ENCODE measurements around the gene BEGAIN.

DNA sequence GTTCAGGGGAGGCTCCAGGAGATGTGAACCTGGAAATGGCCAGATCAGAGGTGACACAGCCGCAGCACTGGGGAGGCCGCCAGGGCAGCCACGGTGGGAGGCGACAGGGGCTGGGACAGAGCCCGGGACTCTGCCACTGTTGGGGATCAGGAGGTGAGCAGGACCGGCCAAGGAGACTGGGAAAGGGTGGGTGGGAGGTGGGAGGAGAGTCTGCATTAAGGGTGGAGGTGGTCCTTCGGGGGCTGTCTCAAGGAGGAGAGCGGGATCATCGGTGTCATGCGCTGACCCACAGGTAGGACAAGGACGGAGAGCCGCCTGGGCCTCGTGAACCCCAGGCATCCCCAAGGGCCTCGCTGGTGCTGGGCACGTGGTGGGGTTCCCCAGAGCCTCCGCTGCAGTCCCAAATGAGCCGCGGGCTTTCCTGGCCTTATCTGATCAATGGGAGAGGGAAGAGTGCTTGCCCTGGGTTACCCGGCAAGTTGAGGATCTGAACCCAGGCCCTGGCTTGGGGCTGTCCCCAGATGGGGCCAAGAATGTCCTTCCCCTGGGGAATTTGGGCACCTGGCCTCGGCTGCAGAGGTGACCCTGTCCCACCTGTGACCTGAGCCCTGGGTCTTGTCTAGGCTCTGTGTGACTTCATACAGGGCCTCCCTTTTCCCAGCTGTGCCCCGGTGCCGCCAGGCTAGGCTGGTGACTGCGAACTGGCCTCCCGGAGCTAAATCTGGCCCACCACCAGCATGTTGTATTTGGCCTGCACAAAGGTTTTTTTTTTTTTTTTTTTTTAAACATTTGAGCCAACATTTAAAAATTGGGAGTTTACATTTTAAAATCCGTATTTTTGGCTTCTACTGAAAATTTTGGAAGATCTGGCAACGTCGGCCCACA is 13.2 kb downstream of the BEGAIN start:
- TF ChIP-seq, protein P1, sequence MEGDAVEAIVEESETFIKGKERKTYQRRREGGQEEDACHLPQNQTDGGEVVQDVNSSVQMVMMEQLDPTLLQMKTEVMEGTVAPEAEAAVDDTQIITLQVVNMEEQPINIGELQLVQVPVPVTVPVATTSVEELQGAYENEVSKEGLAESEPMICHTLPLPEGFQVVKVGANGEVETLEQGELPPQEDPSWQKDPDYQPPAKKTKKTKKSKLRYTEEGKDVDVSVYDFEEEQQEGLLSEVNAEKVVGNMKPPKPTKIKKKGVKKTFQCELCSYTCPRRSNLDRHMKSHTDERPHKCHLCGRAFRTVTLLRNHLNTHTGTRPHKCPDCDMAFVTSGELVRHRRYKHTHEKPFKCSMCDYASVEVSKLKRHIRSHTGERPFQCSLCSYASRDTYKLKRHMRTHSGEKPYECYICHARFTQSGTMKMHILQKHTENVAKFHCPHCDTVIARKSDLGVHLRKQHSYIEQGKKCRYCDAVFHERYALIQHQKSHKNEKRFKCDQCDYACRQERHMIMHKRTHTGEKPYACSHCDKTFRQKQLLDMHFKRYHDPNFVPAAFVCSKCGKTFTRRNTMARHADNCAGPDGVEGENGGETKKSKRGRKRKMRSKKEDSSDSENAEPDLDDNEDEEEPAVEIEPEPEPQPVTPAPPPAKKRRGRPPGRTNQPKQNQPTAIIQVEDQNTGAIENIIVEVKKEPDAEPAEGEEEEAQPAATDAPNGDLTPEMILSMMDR (IDR thresholded peaks at IDR 0.05) = no peak
- TF ChIP-seq POLR2A (IDR thresholded peaks at IDR 0.05) = no peak

Data from heart left ventricle (tissue), 13 donors.